HCT116 (cell line): Measurements from ENCODE around the gene ACO2. TPM values are rescaled to one million over a fixed set of nuclear protein-coding genes. Genes with fewer than 3 reads are reported as not detected.

Experiments
- ATAC-seq: fragments of 200-7000 bp; cut with Tn5 transposase; 2 replicates; pipeline ENCODE4 v1.9.1; 2020; ENCODE audit warnings: mild to moderate bottlenecking, moderate library complexity
- BruUV-seq: library from RNA; stranded (reverse); fragments of 400-500 nt; replicated peaks from 2 replicates; lab custom pipeline; 2021; lab: Mats Ljungman, UMichigan
- CTCF ChIA-PET: fragments of 300-600 bp; sonication (Branson Sonifier 250); formaldehyde crosslinking; loops from one replicate; lab custom pipeline; 2021; ENCODE audit warnings: antibody characterized with exemption; lab: Charles Lee
- POLR2A ChIA-PET: fragments of 300-600, 350-600 bp; sonication (Branson Sonifier 250); formaldehyde crosslinking; loops from one replicate; lab custom pipeline; 2021; ENCODE audit warnings: antibody characterized with exemption; lab: Charles Lee
- RAD21 ChIA-PET, 2 experiments: fragments of 300-600 bp; sonication (Branson Sonifier 250); formaldehyde crosslinking; loops; one replicate each; lab custom pipeline; 2023; ENCODE audit warnings: low total read pairs in 2 of 2; ENCODE audit not compliant: uncharacterized antibody in 2 of 2, unreplicated experiment in 2 of 2, low non-redundant PET in 1 of 2; lab: Charles Lee
- DNase-seq: peaks from one replicate; pipeline ENCODE4 v3.0.0-alpha.2; 2010; ENCODE audit warnings: low read depth, low spot score
- H2AFZ ChIP-seq: fragments of 200-600 bp; shearing (Covaris generic), sonication (generic); 2 replicates; pipeline ENCODE4 v1.6.1; 2017; ENCODE audit warnings: low read depth, mixed run types, mixed read lengths, antibody characterized with exemption, low read length; ENCODE audit not compliant: poor library complexity, severe bottlenecking
- H3K27ac ChIP-seq: 2 replicates; pipeline ENCODE4 v1.5.1; 2012; ENCODE audit warnings: low read depth, low read length
- H3K27me3 ChIP-seq: fragments of 200-600 bp; sonication (generic); 2 replicates; pipeline ENCODE4 v1.6.1; 2016; ENCODE audit warnings: mixed run types, low read length, mixed read lengths; ENCODE audit not compliant: insufficient read depth
- H3K36me3 ChIP-seq, 2 experiments: fragments of 200-500 bp in 1 of 2; fragments of 200-600 bp in 1 of 2; sonication (Bioruptor generic) in 1 of 2; sonication (generic) in 1 of 2; 2 replicates each; pipeline versions ENCODE4 v1.5.1 to v1.6.1; 2014 to 2016; ENCODE audit warnings: low read length in 2 of 2, inconsistent platforms in 1 of 2, mixed read lengths in 1 of 2, mixed run types in 1 of 2; ENCODE audit not compliant: insufficient read depth in 2 of 2, control insufficient read depth in 1 of 2
- H3K4me1 ChIP-seq, 2 experiments: fragments of 200-600 bp in 1 of 2; sonication (generic) in 1 of 2; 2 replicates each; pipeline versions ENCODE4 v1.5.1 to v1.6.1; 2012 to 2017; ENCODE audit warnings: low read length in 2 of 2, inconsistent platforms in 1 of 2, mild to moderate bottlenecking in 1 of 2, mixed read lengths in 1 of 2, mixed run types in 1 of 2, moderate library complexity in 1 of 2; ENCODE audit not compliant: insufficient read depth in 2 of 2, control insufficient read depth in 1 of 2
- H3K4me2 ChIP-seq: fragments of 200-600 bp; sonication (generic); 2 replicates; pipeline ENCODE4 v1.6.1; 2017; ENCODE audit warnings: mixed run types, low read length, mixed read lengths
- H3K4me3 ChIP-seq, 2 experiments: fragments of 200-600 bp in 1 of 2; sonication (generic) in 1 of 2; replicated peaks in 1 of 2; 2 replicates each; pipeline ENCODE4 v1.5.1; 2011 to 2016; ENCODE audit warnings: low read length in 2 of 2, control low read depth in 1 of 2, low read depth in 1 of 2, mild to moderate bottlenecking in 1 of 2, mixed read lengths in 1 of 2, mixed run types in 1 of 2
- H3K79me2 ChIP-seq: fragments of 200-600 bp; sonication (generic); 2 replicates; pipeline ENCODE4 v1.6.1; 2017; ENCODE audit warnings: mild to moderate bottlenecking, mixed run types, low read length, moderate library complexity, mixed read lengths; ENCODE audit not compliant: insufficient read depth
- H3K9ac ChIP-seq: fragments of 200-600 bp; sonication (generic); 2 replicates; pipeline ENCODE4 v1.6.1; 2016; ENCODE audit warnings: low read length, mixed read lengths
- H3K9me2 ChIP-seq: fragments of 200-600 bp; sonication (generic), shearing (Covaris generic); 2 replicates; pipeline ENCODE4 v1.6.1; 2017; ENCODE audit warnings: mixed run types, mild to moderate bottlenecking, moderate library complexity; ENCODE audit not compliant: insufficient read depth
- H3K9me3 ChIP-seq, 2 experiments: fragments of 200-500 bp in 1 of 2; fragments of 200-600 bp in 1 of 2; sonication (Bioruptor generic) in 1 of 2; sonication (generic) in 1 of 2; 2 replicates each; pipeline ENCODE4 v1.6.1; 2014 to 2017; ENCODE audit warnings: low read length in 2 of 2, mixed read lengths in 2 of 2, inconsistent platforms in 1 of 2, low read depth in 1 of 2, mild to moderate bottlenecking in 1 of 2, mixed run types in 1 of 2, moderate library complexity in 1 of 2; ENCODE audit not compliant: control insufficient read depth in 1 of 2, insufficient read depth in 1 of 2
- H4K20me1 ChIP-seq: fragments of 200-600 bp; sonication (generic), shearing (Covaris generic); 2 replicates; pipeline ENCODE4 v1.6.1; 2017; ENCODE audit warnings: mixed run types, mild to moderate bottlenecking, moderate library complexity; ENCODE audit not compliant: insufficient read depth
- CBX3 ChIP-seq: IDR thresholded peaks from 2 replicates; pipeline ENCODE4 v1.6.1; 2012; ENCODE audit warnings: low read depth
- CTCF ChIP-seq, 3 experiments: fragments of 200-600 bp in 1 of 3; sonication (generic) in 1 of 3; IDR thresholded peaks in 2 of 3; conservative IDR thresholded peaks in 1 of 3; 2 replicates each; pipeline ENCODE4 v1.5.1; 2012 to 2017; ENCODE audit warnings: low read depth in 2 of 3, low read length in 2 of 3, antibody characterized with exemption in 1 of 3, borderline replicate concordance in 1 of 3, control low read depth in 1 of 3, mild to moderate bottlenecking in 1 of 3, mixed read lengths in 1 of 3, mixed run types in 1 of 3, moderate library complexity in 1 of 3; ENCODE audit not compliant: insufficient read depth in 1 of 3
- EGR1 ChIP-seq: IDR thresholded peaks from 2 replicates; pipeline ENCODE4 v1.6.1; 2012; ENCODE audit warnings: low read depth
- ELF1 ChIP-seq: IDR thresholded peaks from 2 replicates; pipeline ENCODE4 v1.6.1; 2012; ENCODE audit warnings: low read depth, borderline replicate concordance
- EZH2phosphoT487 ChIP-seq: fragments of 200-600 bp; IDR thresholded peaks from 2 replicates; pipeline ENCODE4 v1.6.1; 2018; ENCODE audit warnings: antibody characterized with exemption, borderline replicate concordance
- JUND ChIP-seq: IDR thresholded peaks from 2 replicates; pipeline ENCODE4 v1.6.1; 2012
- MAX ChIP-seq: IDR thresholded peaks from 2 replicates; pipeline ENCODE4 v1.6.1; 2012
- POLR2AphosphoS5 ChIP-seq: IDR thresholded peaks from 2 replicates; pipeline ENCODE4 v1.6.1; 2011; ENCODE audit warnings: mild to moderate bottlenecking, low read depth, low read length, moderate library complexity
- RAD21 ChIP-seq: IDR thresholded peaks from 2 replicates; pipeline ENCODE4 v1.6.1; 2012; ENCODE audit warnings: low read depth, mild to moderate bottlenecking
- SIN3A ChIP-seq: IDR thresholded peaks from 2 replicates; pipeline ENCODE4 v1.6.1; 2012; ENCODE audit warnings: low read depth
- TCF7L2 ChIP-seq: IDR thresholded peaks from 2 replicates; pipeline ENCODE4 v1.7.0; 2011; ENCODE audit warnings: borderline replicate concordance, inconsistent platforms; ENCODE audit not compliant: insufficient read depth, insufficient read length; ENCODE audit errors: extremely low read depth
- intact Hi-C: fragments of 100-400 bp; cut with micrococcal nuclease; formaldehyde crosslinking; loops from 2 replicates; pipeline ENCODE4 v1.10.0; 2022
- total RNA-seq: library from RNA; stranded (reverse); gene quantifications from one replicate; pipeline ENCODE4 v1.2.1, GENCODE V29; 2021; ENCODE audit not compliant: unreplicated experiment

Gene ACO2
- total RNA-seq, 1 experiment from 2014 or later = 108 TPM

- H4K20me1 ChIP-seq = no peaks in the 10 kb centered on the region
- TF ChIP-seq ELF1 = no peak
- TF ChIP-seq CBX3 = no peak
- TF ChIP-seq POLR2AphosphoS5 = no peak
- TF ChIP-seq MAX = no peak
- TF ChIP-seq EGR1 = no peak
- no peak for TF ChIP-seq CTCF (IDR thresholded peaks at IDR 0.05 in 2 of 3, conservative IDR thresholded peaks at IDR 0.05 in 1 of 3; ENCODE audit: borderline replicate concordance in 1 of 3, insufficient read depth in 1 of 3, low read depth in 2 of 3, low read length in 2 of 3)
- no peak for TF ChIP-seq JUND
- no peak for TF ChIP-seq TCF7L2
- no peak for TF ChIP-seq EZH2phosphoT487
- TF ChIP-seq RAD21 = no peak
- no peak for TF ChIP-seq SIN3A
- no peaks in the 10 kb centered on the region for H3K79me2 ChIP-seq
- BruUV-seq = no TSS peak
- ChIA-PET CTCF (interaction anchor here (0.6 kb wide), 1 partner anchor 94 kb away, joined by 6 read pairs; no protein-coding TSS in a partner anchor), RAD21 (no interaction called here), POLR2A (interaction anchor here (1.2 kb wide), 1 partner anchor 38 kb away, joined by 4 read pairs; the partner anchor contains the start of gene PMM1)
- no peaks in the 10 kb centered on the region for H3K27me3 ChIP-seq
- ATAC-seq (no peak), DNase-seq (no peak)
- no peak overlapping the region for H2AFZ ChIP-seq
- H3K4me1 ChIP-seq = peaks cover 2 to 13% of the 10 kb centered on the region in 2 experiments; a peak in 3 of 4 replicates
- H3K4me2 ChIP-seq = no peak overlapping the region
- H3K36me3 ChIP-seq = no peaks in the 10 kb centered on the region
- intact Hi-C loops = no loop called here
- no peak overlapping the region for H3K9ac ChIP-seq
- no peak overlapping the region for H3K4me3 ChIP-seq
- H3K9me3 ChIP-seq = no peaks in the 10 kb centered on the region
- H3K27ac ChIP-seq = no peak overlapping the region
- no peaks in the 10 kb centered on the region for H3K9me2 ChIP-seq
Measured at GRCh38 chr22:41550952-41551491, 82.1 kb downstream of the ACO2 start.
